Measurements from ENCODE around the gene KRTAP10-12.

The KRTAP10-12 gene

DNA sequence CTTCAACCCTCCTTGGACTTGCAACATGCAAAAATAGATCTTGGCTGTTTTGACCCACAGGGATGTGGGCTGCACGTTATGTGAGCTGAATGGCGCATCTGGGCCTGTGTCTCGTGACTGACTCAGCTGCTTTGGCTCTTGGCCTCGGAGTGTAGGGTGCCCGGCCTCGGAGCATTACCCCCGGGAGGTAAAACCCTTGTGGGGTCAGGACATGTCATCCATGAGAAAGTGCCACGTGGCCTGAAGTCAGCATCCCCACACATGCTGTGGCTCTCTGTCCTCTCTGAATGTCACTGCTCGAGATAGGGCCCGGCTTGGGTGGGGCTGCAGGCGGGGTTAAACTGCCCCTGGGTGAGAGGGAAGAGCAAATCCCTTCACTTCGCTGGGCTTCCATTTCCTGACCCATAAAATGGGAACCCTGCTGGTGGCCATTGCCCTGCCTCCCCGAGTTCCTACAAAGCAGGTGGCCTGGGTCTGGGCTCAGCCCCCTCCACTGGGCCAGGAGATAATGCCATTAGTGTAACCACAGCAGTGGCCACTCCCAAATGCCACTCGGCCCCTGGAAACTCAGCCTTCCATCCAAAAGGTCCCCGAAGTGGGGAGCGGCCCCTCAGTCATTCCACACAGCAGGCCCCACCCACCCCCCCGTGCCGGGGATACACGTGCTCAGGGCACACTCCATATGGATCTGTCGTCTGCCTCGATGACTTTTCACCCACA, 37.2 kb downstream of the KRTAP10-12 start:
- DNase-seq (ENCODE audit: low read depth, low spot score) = no peak

GRCh38 chr21:44734841-44735240, 37.9 kb downstream of the KRTAP10-12 start:
- no peak for DNase-seq (ENCODE audit: low read depth, low spot score)

GRCh38 chr21:44735821-44736220, 38.8 kb downstream of the KRTAP10-12 start:
- DNase-seq (ENCODE audit: low read depth, low spot score) = no peak

- DNase-seq (ENCODE audit: low read depth, low spot score) = no peak
Measured at GRCh38 chr21:44736291-44737004, 39.5 kb downstream of the KRTAP10-12 start.

- DNase-seq (ENCODE audit: low read depth, low spot score) = no peak
Measured at GRCh38 chr21:44737706-44738354, 40.9 kb downstream of the KRTAP10-12 start.

DNA sequence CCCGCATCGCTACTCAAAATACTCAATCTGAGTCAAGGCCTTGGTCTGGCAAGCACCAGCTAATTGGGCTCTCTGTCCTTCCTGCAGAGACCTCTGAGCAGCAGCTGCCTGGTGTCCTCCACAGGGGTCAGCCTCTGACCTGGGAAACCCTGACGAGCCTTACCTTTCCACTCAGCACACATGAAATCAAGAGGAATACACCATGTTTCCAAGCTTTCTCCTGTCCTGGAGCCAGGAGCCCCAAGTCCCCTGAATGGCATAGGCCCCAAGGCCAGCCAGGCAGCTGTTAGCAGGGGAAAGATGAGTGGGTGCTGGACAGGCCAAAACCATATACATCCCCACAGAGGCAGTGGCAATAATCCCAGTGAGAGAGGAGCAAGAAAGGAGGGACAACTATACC, 41.6 kb downstream of the KRTAP10-12 start:
- DNase-seq (ENCODE audit: low read depth, low spot score) = no peak

GRCh38 chr21:44739316-44739715, 42.3 kb downstream of the KRTAP10-12 start:
- DNase-seq (ENCODE audit: low read depth, low spot score) = no peak

DNA sequence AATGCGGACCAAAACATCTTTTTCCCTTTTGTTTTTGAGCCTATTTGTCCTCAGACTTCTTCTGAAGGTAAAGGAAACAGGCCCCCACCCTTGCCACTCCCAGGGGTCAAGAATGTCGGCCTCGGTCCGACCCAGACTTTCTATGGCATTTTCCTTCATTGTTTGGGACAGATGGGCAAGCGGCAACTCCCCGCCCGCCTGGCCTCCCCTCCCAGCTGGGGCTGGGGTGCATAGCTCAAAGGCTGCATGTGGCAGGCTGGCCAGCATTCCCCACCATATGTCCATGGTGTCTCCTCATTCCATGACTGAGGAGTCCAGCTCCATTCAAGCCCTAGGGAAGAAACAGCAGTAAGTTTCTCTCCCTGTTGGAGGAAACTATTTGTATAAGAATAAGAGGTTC, 43.8 kb downstream of the KRTAP10-12 start:
- no peak for DNase-seq (ENCODE audit: low read depth, low spot score)

DNA sequence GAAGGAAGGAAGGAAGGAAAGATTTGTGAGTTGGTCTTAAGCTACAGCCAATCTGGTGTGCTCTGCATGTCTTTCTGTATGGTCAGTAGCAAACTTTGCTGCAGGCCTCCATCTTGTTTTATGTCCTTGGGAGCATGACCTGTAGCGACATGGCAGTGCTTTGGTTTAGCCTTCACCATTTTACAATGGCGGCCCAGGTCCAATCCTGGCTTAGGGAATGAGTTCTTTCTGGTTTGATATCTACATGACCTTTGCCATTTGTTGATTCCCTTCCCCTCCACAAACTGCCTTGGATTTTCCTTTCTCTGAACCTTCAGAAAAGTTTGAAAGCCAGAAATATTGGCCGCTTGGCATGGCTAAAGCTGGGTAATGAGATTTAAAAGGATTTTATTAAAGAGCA, 44.9 kb downstream of the KRTAP10-12 start:
- no peak for DNase-seq (ENCODE audit: low read depth, low spot score)

DNA sequence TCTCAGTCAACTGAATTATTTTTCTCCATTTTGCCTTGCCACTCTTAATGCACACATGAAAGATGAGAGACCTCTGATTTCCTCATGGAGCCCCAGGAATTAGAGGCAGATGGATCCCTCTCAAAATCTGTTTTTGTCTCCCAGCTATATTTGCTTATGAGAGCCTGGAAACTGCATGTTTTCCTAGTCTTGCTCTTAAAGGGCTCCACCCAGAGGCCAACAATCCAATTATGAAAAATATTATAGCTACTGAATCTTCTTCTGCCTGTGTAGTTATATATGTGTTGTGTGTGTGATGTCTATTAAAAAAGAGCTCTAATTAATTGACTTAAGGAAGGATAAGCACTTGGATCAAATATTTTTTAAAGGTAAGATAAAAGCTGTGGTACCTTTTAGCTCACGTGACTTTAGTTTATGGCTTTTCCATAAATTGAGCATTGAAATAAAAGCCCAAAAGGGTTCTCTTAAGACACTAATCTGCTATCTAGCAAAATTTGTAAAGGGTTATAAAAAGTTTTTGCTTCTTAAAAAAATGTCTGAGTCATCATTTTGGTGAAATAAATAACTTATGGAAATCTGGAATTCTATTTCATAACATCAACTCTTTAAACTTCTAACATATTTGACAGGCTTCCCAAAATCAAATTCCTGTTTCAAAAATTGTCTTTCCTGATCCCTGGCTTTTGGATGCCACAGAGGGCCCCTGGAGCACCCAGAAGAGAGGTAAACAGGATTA, 45.6 kb downstream of the KRTAP10-12 start:
- DNase-seq (ENCODE audit: low read depth, low spot score) = no peak

All from iPS DF 19.7 (cell line).